NCI-H446 treated with DMSO at 0.1 percent for 48 hours (cell line): Measurements from ENCODE around the gene USP51.
"Not testable (repeated sequence)": the region's sequence is repeated elsewhere in the genome, so short reads cannot be mapped to it uniquely, and the experiment has no call there.

ENCODE experiments used
- DNase-seq: peaks from one replicate; lab custom pipeline; 2025; lab: John Stamatoyannopoulos, UW

Gene USP51

DNA sequence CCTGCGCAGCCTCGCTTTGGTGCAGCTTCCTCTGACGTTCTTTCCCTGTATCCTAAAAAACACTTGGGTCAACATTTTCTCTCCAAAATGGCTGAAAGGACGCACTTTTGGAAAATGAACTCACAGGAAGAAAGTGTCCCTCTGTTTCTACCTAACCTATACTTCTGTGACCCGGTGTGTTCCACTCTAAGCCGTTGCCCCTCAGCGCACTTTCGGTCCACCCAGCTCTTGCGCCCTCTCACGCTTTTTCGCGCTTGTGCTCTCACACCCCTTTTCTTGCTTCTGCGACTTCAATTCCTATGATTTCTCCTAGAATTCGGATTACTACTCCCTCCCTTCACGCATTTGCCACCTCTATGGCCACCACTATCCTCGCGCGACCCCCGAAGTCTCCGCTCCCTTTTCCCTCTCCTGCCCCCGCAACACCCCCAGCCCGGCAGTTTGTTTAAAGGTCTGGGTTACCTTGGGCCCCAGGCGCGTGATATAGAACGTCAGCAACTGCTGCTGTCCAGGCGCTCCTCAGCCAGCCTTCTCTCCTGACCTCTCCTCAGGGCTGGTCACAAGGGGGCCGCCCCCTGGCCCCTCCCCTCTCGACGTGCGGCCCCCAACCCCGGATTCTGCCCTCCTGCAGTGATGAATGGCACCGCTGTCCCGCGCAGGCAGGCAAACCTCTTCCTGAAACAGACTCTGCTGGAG, at the start of gene USP51:
USP51 (minus strand) TSS at position 535 of the 696 bp plus-strand sequence. CDS start 909 bp downstream, outside the sequence.
- DNase-seq, result no peak

DNA sequence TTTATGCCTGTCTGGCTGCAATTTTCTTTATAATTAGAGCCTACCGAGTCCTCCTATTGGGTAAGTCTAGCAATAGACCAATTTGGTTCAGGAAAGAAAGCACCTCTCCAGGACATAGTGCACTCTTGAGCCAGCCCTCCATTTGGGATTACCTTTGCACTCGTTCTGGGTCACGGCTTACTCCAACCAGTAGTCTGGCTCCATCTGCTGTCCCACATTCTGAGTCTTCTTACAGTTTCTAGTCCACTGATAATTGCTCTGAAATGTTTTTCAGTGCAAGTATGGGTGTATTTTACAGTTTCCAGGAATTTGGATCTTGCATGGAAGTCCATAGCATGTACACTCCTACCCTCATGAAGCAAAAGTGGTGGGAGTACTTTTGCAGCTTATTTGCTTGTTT, 34.8 kb upstream of the USP51 start:
- no peak for DNase-seq

DNA sequence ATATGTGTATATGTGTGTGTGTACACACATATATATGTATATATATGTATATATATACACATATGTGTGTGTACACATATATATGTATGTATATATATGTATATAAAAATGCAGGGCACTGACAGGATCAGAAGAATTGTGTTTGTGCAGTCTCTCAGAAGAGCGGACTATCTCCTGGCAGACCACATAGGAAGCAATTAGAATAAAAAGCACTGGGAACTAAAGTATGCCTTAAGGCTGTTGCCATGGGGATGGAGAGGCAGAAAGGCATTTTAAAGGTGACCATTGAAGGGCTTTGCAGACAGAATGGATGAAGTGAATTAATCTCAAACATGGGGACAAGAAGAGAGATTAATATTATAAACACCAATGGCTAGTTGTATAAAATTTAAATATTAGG, 33.7 kb upstream of the USP51 start:
- DNase-seq, result no peak

DNA sequence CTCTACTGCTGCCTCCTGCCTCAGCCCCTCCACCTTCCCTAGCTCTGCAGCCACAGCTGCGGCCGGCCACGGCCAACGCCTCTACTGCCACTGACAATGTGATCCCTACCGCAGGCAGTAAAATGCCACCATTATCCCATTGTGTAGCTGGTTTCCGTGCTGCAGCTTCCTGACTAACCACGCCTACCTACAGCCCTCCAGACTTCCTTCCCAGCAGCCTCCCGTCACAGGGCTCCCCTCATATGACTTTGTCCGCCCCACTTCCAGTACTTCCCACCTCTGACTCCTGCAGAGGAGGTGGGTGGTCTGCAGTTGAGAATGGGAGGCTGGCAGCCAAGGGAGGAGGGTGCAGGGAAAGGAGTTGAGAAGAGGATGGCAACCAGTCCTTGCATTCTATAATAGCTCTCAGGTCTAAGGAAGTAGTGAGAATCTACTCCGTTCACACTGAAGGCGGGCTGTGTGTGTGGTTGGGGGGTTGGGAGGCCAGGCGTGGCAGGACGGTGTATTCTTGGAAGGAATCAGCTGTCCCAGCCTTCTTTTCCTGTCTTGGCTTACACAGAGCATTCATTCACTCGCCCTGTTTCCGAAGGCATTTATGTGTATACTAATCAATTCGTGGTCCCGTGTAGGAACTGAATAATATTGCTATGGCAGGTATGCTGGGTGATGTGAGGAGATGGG, 33.1 kb upstream of the USP51 start:
- no peak for DNase-seq

DNA sequence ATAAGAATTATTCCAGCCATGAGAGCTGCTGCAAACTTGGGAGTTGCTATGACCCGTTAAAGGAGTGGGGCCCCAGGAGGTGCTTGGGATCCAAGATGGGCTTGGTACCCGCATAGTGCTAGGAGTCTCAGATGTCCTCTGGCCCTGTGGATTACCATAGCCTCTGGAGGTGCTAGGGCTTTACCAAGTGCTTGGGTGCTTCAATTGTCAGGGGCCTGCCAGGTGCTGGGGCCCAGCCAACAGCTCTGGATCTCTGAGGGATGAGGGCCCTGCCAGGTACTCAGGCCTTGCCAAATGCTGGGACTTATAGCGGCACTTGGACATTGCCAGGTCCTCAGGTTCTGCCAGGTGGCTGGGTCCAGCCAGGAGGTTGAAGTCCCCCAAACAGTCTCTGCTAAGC, 32.0 kb upstream of the USP51 start:
- no peak for DNase-seq

DNA sequence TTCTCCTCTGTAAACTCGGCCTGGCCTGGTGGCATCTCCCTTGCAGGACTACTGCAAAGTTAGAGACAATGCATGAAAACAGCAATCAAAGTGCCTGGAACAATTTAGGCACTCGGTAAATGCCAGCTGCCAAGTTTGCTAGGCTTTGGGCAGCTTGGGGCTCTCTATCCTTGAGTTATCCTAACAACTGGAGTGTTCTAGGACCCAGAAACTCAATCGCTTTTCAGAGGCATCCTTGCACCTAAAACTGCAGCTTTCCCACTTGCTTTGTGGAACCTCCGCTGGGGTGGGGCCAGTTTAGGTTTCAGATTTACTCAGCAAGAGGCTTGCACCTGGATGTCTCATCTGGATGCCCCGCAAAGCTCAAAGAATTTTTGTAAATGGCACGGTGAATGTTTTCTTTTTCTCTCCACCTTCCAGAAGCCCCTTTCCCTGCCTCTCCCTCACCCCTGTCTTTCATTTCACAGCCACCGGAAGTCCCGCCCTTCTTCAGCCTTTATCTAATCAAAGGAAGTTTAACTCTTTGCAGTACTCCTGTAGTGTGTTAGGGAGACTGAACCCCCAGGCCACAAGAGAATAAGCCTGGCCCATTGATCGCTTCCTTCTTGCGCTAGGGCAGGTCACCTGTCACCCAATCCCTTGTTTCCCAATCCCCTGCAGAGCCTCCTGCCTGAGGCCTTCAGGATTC, 27.3 kb upstream of the USP51 start:
- not testable (repeated sequence) for DNase-seq

DNA sequence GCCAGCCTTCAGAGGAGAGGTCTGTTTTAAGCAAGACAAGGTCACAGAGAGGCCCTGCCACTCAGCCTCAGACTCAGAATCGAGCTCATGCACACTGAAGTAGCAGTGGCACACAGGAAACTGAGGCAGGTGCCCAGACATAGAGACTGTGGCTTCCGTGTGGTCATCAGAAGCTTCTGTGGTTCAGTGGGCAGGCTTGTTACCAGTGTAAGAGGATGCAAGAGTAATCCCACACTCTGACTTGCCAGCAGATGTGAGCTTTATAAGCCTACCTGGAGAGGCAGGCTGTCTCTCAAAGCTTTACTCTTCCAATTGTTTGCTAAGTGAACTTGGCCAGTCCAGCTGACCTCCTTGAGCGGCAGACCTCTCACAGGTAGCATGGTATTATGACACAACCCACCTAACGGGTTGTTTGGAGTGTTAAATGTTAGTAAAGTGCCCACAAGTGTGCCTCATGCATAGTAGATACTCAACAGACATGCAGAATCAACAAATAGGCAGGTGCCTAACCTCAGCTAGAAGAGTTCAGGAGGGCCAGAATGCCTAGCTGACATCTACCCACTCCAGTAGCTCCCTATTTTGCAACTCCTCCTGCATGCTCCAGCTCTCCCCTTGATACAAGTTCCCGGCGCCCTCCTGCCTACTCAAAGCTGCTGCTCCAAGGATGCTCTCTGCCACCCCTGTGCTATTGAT, 23.5 kb upstream of the USP51 start:
- DNase-seq, result not testable (repeated sequence)

DNA sequence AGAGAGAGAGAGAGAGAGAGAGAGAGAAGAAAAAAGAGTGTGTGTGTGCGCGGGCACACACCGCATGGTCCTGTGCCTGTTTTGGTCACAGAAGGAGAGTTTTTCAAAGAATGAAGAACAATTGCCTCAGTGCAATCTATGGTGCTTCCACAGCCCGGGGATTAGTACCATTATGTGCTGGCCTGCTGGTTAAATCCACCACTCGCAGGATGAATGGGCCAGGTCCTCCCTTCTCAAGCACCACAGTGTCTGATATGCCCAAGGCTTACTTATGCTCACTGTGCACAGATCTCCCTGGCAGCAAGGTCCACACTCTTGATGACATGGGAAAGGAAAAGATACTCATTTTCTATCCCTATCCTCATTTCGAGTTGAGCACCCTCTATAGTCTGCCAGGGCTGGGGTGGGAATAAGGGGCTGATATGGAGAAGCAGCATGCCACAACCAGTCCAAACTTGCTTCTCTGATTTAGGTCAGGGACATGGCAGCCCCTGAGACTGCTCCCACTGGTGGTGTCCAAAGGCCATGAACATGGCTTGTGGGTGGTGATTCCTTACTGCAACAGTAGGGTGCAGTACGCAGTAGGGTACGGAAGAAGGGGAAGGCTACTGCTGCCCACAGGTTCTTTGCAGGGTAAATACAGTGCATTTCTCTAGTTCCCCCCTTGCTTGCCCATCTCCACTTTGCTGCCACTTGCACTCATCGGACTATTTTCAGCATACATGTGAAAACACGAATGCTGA, 18.9 kb upstream of the USP51 start:
- DNase-seq, result not testable (repeated sequence)

DNA sequence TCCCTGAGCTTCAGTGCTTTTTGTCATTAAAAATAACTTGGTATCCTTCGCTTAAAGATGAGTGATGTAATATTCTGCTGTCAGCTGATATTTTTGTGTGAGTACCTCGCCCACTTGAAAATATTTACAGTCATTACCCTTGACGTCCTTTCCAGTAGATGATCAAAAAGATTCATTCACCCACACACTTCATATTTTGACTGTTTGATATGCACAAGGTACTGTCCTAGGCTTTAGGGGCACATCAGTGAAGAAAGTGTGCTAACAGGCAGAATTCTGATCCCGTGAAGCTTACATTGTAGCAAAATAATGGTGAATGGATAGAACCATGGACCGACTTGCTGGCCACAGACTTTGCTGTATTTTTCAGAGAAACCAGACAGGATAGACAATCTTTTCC, 18.1 kb upstream of the USP51 start:
- not testable (repeated sequence) for DNase-seq

DNA sequence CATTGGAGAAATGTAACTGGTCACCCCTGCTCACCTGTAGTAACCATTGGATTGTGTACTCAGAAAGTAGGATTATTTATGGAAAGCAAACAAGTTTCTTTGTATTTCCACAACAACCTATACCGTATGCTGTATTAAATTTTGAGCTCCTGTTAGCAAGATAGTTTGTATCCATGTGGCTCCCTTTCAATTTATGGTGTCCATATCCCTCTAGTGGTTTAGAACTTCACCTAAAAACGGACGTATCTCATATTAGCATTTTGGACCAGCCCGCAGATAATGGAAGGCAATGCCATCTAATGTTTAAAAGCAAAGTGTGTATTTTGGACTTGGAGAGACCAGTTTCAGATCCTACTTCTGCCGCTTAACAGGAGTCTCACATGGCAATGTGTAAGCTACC, 17.4 kb upstream of the USP51 start:
- DNase-seq, result not testable (repeated sequence)

DNA sequence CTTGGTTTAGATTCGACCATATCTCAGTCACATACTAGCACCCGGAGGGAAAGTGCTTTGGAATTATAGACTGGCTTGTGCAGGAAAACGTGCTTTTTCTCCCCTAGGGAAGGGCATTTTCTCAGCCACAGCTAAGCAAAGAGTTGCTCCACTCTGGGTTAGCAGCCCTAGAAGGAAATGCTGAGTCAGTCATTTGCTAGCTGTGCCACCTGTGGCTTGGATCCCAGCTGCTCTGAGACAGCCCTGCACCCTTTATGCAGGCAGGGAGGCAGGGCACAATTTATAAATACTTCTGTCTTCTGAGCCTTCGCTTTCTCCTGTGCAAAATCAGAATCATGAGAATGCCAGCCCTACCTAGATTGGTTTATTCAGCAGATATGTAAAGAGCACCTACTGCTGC, 1.3 kb upstream of the USP51 start:
- DNase-seq, result no peak

DNA sequence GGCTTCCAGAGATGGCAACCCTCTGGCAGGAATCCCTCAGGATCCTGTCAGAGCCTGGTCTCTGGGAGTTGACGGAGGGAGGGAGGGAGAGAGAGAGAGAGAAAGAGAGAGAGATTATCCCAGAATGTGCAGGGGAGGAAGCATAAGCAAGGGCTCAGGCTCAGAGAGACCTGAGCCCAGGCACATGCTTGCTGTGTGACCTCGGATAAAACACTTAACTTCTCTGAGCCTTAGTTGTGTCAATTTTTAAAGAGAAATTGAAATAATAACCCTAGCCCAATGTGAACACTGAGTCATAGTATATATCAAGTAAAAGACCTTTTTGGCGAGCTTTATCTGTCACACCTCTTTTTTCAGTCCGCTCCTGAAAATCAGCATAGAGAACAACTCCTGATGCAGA, 473 bp upstream of the USP51 start:
- no peak for DNase-seq

DNA sequence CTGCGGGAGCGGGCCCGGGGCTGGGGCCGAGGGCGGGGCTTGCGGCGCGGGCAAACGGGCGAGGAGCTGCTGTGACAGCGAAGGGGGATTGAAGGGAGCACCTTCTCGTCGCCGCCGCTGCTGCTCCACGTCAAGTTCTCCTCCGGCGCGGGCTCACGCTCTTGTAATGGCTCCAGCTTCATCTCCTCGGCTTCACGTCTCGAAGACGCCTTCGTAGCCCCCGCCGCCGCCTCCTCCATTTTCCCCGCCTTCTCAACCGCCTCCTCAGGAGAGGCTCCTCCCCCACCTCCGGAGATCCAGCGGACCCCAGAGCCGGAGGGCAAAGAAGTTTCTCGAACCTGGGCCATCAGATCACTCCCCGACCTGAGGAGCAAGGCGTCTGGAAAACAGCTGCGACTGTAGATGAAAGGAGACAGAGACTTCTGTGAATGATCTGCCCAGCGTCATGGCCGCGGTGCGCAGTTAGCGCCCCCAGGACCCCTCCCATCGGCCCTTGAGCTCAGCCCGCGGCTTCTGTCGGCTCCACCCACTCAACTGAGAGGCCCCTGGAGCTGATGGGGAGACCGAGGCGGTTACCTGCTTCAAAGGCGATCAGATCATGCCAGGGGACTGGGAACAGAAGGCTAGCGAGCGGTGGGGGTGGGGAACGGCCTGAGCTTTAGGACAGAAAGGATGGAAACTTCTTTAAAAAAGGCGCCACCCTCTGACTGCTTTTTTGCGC, 895 bp downstream of the USP51 start:
- peak; percentile 4 for DNase-seq

DNA sequence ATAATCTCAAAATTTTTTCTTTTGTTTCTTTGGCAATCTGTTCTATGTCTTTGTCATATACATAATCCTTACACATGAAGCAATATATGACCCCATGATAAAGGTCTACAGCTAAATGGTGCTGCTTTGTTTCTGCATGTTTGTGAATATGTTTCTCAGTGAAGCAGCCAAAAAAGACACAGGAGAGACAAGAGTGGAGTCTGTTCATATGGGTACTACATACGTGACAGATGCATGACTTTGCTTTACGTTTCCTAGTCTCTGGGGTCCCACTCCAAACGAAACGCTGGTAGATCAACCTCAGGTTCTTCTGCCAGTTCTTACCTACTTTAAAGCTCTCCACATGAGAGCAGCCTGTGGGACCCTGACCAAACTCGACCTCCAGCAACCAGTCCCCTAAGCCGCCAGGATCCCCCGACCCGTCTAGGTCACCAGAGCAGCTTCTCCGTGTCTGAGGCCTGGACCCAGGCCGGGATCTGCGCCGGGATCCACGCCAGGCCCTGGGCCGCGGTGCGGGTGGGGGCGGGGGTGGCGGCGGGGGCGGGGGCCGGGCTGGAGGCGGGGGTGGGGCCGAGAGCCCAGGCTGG, 1.5 kb downstream of the USP51 start:
- DNase-seq, result no peak

DNA sequence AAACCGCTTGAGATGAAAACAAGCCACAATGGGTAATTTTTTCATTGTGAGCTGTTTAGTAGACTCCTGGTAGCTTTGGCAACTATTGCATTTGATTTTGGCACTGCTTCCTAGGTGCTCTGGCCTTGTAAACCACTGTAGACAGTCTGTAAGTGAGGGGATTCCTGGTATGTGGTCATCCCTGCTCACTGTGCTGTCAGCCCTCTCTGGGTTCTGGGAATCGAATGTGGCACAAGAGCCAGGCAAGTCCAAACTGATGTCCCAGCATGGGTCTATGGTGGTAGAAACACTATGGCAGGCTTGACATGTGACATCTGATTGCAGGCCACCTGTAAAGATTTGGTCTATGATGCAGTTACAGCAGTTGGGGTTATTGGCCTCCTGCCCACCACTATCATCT, 2.5 kb downstream of the USP51 start:
- DNase-seq, result no peak

DNA sequence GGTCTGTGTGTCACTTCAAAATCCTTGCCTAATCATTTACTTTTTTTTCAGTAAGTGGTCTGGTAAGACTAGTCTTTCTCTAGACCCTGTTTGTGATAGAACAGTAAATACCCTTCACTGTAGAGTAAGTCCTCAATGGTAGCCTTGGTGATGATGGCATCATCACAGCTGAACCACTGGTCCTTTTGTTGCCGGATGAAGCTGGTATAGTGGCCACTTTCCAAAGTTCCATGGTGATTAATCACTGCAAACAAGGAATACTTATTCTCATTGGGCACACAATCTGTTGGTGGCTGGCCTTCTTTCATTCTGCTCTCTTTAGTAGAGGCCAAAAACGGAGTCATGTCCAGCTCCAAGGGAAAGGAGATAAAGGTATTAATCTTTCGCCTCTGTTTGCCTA, 2.9 kb downstream of the USP51 start:
- DNase-seq, result peak; percentile 32

DNA sequence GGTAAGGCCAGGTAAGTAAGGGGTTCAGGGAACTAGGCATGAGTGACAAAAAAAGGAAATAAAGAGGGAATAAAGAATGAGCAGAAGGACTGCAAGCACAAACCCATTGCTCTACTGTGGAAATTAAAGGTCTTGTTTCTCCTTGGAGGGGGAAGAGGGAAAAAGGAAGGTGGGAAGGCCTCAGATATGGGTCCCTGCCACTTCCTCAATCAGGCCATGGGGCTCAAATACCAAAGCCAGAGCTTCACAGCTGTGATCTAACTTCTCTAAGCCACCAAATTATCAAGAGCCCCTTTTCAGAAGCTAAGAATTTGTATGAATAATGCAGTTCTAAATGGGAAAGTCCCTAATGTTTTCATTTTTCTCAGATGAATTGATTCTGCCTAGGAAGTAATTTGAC, 4.7 kb downstream of the USP51 start:
- no peak for DNase-seq

DNA sequence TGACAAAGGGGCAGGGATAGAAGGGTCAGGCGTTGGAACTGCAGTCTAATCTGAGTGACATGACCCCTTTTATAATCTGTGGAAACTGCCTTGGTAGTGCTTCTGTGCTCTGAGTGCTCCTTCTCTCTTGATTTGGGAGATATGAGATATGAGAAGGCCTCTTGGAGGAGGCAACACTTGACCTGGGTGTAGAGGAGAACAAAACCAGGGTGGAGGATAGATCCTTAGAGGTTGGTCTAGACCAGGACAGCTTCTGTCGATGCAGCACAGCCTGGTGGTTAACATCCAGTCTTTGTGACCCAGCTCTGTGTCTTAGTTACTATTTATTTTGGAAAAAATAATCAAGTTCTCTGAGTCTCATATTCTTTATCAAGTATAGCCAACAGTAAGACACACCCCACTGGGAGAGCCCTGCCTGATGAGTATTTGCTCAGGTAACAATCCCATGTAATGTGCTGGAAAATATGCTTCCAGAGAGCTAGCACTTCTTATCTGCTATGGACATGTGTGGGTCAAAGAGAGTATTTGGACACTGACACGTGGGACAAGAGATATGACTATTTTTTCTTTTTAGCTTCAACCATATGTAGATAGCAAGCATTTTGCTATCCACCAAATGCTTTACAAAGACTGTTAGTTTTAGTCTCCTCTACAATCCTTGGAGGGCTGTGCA, 9.1 kb downstream of the USP51 start:
- DNase-seq, result no peak

DNA sequence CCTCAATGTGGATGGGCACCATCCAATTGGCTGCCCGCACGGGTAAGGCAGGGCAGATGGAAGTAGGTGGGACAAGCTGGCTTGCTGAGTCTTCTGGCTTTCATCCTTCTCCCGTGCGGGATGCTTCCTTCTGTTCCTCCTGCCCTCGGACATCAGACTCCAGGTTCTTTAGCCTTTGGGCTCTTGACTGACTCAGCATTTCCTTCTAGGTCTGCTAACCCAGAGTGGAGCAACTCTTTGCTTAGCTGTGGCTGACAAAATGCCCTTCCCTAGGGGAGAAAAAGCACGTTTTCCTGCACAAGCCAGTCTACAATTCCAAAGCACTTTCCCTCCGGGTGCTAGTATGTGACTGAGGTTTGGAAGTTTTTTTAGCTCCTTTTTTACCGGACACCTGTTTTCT, 9.7 kb downstream of the USP51 start:
- DNase-seq, result not testable (repeated sequence)

DNA sequence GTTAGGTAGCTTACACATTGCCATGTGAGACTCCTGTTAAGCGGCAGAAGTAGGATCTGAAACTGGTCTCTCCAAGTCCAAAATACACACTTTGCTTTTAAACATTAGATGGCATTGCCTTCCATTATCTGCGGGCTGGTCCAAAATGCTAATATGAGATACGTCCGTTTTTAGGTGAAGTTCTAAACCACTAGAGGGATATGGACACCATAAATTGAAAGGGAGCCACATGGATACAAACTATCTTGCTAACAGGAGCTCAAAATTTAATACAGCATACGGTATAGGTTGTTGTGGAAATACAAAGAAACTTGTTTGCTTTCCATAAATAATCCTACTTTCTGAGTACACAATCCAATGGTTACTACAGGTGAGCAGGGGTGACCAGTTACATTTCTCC, 23.9 kb downstream of the USP51 start:
- DNase-seq, result not testable (repeated sequence)
